ENCODE results near the gene ADAMTSL2.

GRCh38 chr9:133539991-133540697 lies 5.6 kb downstream of the ADAMTSL2 start:
- no peak for TF ChIP-seq CTCF (IDR thresholded peaks at IDR 0.05)
- no peak for TF ChIP-seq POLR2A (IDR thresholded peaks at IDR 0.05)
